Endodermal cell (in vitro differentiated cells): Measurements from ENCODE around the gene SLC38A10. TPM values are rescaled to one million over a fixed set of nuclear protein-coding genes. Genes with fewer than 3 reads are reported as not detected.
A peak's percentile ranks its signal among the peaks of the same experiment; 100 is the strongest.

Experiments used
- DNase-seq: peaks from one replicate; pipeline ENCODE4 v3.0.0-alpha.2; 2017
- H3K27ac ChIP-seq: 2 replicates; pipeline ENCODE4 v1.5.1; 2013; ENCODE audit warnings: mild to moderate bottlenecking, low read depth, low read length, moderate library complexity
- H3K27me3 ChIP-seq: 2 replicates; pipeline ENCODE4 v1.6.1; 2013; ENCODE audit warnings: mild to moderate bottlenecking, low read length, moderate library complexity; ENCODE audit not compliant: insufficient read depth, control insufficient read depth, poor library complexity, severe bottlenecking
- H3K36me3 ChIP-seq: 2 replicates; pipeline ENCODE4 v1.7.0; 2013; ENCODE audit warnings: mild to moderate bottlenecking, low read length, moderate library complexity; ENCODE audit not compliant: control insufficient read depth, insufficient read depth
- H3K4me1 ChIP-seq: one replicate; pipeline ENCODE4 v1.7.0; 2013; ENCODE audit warnings: low read length; ENCODE audit not compliant: control insufficient read depth, insufficient read depth
- H3K4me3 ChIP-seq: 2 replicates; pipeline ENCODE4 v1.5.1; 2013; ENCODE audit warnings: mild to moderate bottlenecking, low read length, moderate library complexity
- H3K9ac ChIP-seq: 2 replicates; pipeline ENCODE4 v1.6.1; 2013; ENCODE audit warnings: mild to moderate bottlenecking, low read length, moderate library complexity; ENCODE audit not compliant: poor library complexity, severe bottlenecking; ENCODE audit errors: extremely low read depth
- H3K9me3 ChIP-seq: 2 replicates; pipeline ENCODE4 v1.6.1; 2013; ENCODE audit warnings: mild to moderate bottlenecking, low read length, moderate library complexity; ENCODE audit not compliant: control insufficient read depth
- H3K27ac Mint-ChIP-seq: 2 replicates; pipeline ENCODE4 v1.8.0; 2020; ENCODE audit warnings: mixed read lengths
- H3K27me3 Mint-ChIP-seq: 2 replicates; pipeline ENCODE4 v1.8.0; 2021; ENCODE audit warnings: mild to moderate bottlenecking, mixed read lengths; ENCODE audit not compliant: insufficient read depth
- H3K36me3 Mint-ChIP-seq: 2 replicates; pipeline ENCODE4 v1.8.0; 2020; ENCODE audit warnings: low read depth, mixed read lengths
- H3K4me1 Mint-ChIP-seq: 2 replicates; pipeline ENCODE4 v1.8.0; 2020; ENCODE audit warnings: mixed read lengths
- H3K4me3 Mint-ChIP-seq: 2 replicates; pipeline ENCODE4 v1.8.0; 2020; ENCODE audit warnings: mild to moderate bottlenecking, moderate library complexity, mixed read lengths
- H3K9me3 Mint-ChIP-seq: 2 replicates; pipeline ENCODE4 v1.8.0; 2020; ENCODE audit warnings: mild to moderate bottlenecking, mixed read lengths
- CTCF ChIP-seq: fragments of 200-600 bp; sonication (generic); conservative IDR thresholded peaks from 2 replicates; pipeline ENCODE4 v1.5.0; 2021; ENCODE audit warnings: antibody characterized with exemption, mild to moderate bottlenecking
- WGBS, 2 experiments: methylation state at CpG; one replicate each; pipeline versions ENCODE4 v1.1.5 to v1.1.7; 2013; ENCODE audit warnings: missing lambda C conversion rate in 2 of 2, mixed read lengths in 1 of 2; ENCODE audit not compliant: insufficient coverage in 1 of 2, insufficient read length in 1 of 2; 5-methylcytosine and 5-hydroxymethylcytosine counted together
- total RNA-seq, 2 donors: library from RNA; stranded (reverse); fragmentation: NEBNext Ultra II Directional in 1 of 2; extraction: Animal tissue kit (Norgen Biotek cat#: 25700) in 1 of 2; gene quantifications; 2 replicates in 1 of 2; 3 replicates in 1 of 2; pipeline ENCODE4 v1.2.1, GENCODE V29; 2021

SLC38A10 gene
- total RNA-seq, 2 donors from 2014 or later, result 60.2 to 90.3 TPM

- Histone ChIP-seq H3K27ac (no peak overlapping the region), H3K36me3 (no peaks in the 10 kb centered on the region), H3K9me3 (no peaks in the 10 kb centered on the region), H3K4me1 (peaks cover 9% of the 10 kb centered on the region), H3K4me3 (peak overlapping the region; percentile 85), H3K27me3 (peaks cover 9% of the 10 kb centered on the region), H3K9ac (peak overlapping the region; percentile 44)
- Mint-ChIP-seq H3K36me3 (peaks cover 10% of the 10 kb centered on the region), H3K27ac (no peak overlapping the region), H3K9me3 (no peaks in the 10 kb centered on the region), H3K4me1 (peaks cover 16% of the 10 kb centered on the region), H3K4me3 (peak overlapping the region; percentile 66), H3K27me3 (peaks cover 17% of the 10 kb centered on the region)
- no peak for TF ChIP-seq CTCF
- DNase-seq, result peak; percentile 70
- WGBS, 2 experiments, result 30 to 58% methylated on average over 10 to 23 of the region's 24 CpGs
Measured at GRCh38 chr17:81221842-81222619, 73.1 kb downstream of the SLC38A10 start.

- Histone ChIP-seq H3K4me1 (peaks cover 9% of the 10 kb centered on the region), H3K27ac (no peak overlapping the region), H3K36me3 (no peaks in the 10 kb centered on the region), H3K9ac (no peak overlapping the region), H3K4me3 (peak overlapping the region; percentile 85), H3K27me3 (peaks cover 9% of the 10 kb centered on the region), H3K9me3 (no peaks in the 10 kb centered on the region)
- Mint-ChIP-seq H3K4me1 (peaks cover 16% of the 10 kb centered on the region), H3K27ac (peak overlapping the region; percentile 74), H3K9me3 (no peaks in the 10 kb centered on the region), H3K36me3 (peaks cover 15% of the 10 kb centered on the region), H3K27me3 (peaks cover 17% of the 10 kb centered on the region), H3K4me3 (peak overlapping the region; percentile 66)
- peak; percentile 89 for DNase-seq
- 55 to 71% methylated on average over 4 to 11 of the region's 11 CpGs for WGBS, 2 experiments
- TF ChIP-seq CTCF, result no peak
Measured at GRCh38 chr17:81221371-81221841, 73.7 kb downstream of the SLC38A10 start.

GRCh38 chr17:81219476-81220180, 75.5 kb downstream of the SLC38A10 start:
- Mint-ChIP-seq H3K4me3 (no peak overlapping the region), H3K36me3 (peaks cover 15% of the 10 kb centered on the region), H3K27ac (no peak overlapping the region), H3K4me1 (peaks cover 16% of the 10 kb centered on the region), H3K9me3 (no peaks in the 10 kb centered on the region), H3K27me3 (peaks cover 7% of the 10 kb centered on the region)
- TF ChIP-seq CTCF, result no peak
- WGBS, 2 experiments, result 94 to 96% methylated on average over 21 to 24 of the region's 24 CpGs
- no peak for DNase-seq
- H3K9ac ChIP-seq, result no peak overlapping the region
- no peak overlapping the region for H3K4me3 ChIP-seq
- H3K36me3 ChIP-seq, result no peaks in the 10 kb centered on the region
- peaks cover 9% of the 10 kb centered on the region for H3K4me1 ChIP-seq
- H3K27ac ChIP-seq, result no peak overlapping the region
- H3K9me3 ChIP-seq, result no peaks in the 10 kb centered on the region
- peaks cover 9% of the 10 kb centered on the region for H3K27me3 ChIP-seq
